OCI-LY7 (cell line): ENCODE measurements around the gene THUMPD2. TPM values are rescaled to one million over a fixed set of nuclear protein-coding genes. Genes with fewer than 3 reads are reported as not detected.

Experiments used
- BruUV-seq: library from RNA; stranded (reverse); fragments of 400-500 nt; replicated peaks from 2 replicates; lab custom pipeline; 2021; lab: Mats Ljungman, UMichigan
- CTCF ChIA-PET: fragments of 300-600 bp; sonication (Branson Sonifier 250); formaldehyde crosslinking; loops from one replicate; lab custom pipeline; 2022; ENCODE audit warnings: antibody characterized with exemption; ENCODE audit not compliant: unreplicated experiment; lab: Charles Lee
- POLR2A ChIA-PET: fragments of 300-600 bp; sonication (Branson Sonifier 250); formaldehyde crosslinking; loops from one replicate; lab custom pipeline; 2022; ENCODE audit warnings: antibody characterized with exemption; lab: Charles Lee
- DNase-seq: peaks from one replicate; pipeline ENCODE4 v3.0.0-alpha.2; 2015; ENCODE audit warnings: low spot score
- H2AFZ ChIP-seq: fragments of 200-600 bp; sonication (generic), shearing (Covaris generic); 2 replicates; pipeline ENCODE4 v1.6.1; 2014; ENCODE audit warnings: mild to moderate bottlenecking, antibody characterized with exemption, low read length, moderate library complexity
- H3K27ac ChIP-seq: fragments of 200-600 bp; sonication (generic); 2 replicates; pipeline ENCODE4 v1.5.1; 2014; ENCODE audit warnings: mixed run types, low read depth, mild to moderate bottlenecking, moderate library complexity, low read length, inconsistent platforms; ENCODE audit not compliant: poor library complexity, severe bottlenecking
- H3K36me3 ChIP-seq: fragments of 200-600 bp; sonication (generic); 2 replicates; pipeline ENCODE4 v1.6.1; 2014; ENCODE audit warnings: mild to moderate bottlenecking, antibody characterized with exemption, low read length, moderate library complexity, mixed read lengths; ENCODE audit not compliant: insufficient read depth
- H3K4me1 ChIP-seq: fragments of 200-600 bp; sonication (generic); 2 replicates; pipeline ENCODE4 v1.5.1; 2014; ENCODE audit warnings: mild to moderate bottlenecking, low read length; ENCODE audit not compliant: insufficient read depth, poor library complexity, severe bottlenecking
- H3K4me2 ChIP-seq: fragments of 200-600 bp; sonication (generic); 2 replicates; pipeline ENCODE4 v1.6.1; 2014; ENCODE audit warnings: mild to moderate bottlenecking, low read length
- H3K4me3 ChIP-seq: fragments of 200-600 bp; sonication (generic); 2 replicates; pipeline ENCODE4 v1.5.1; 2014; ENCODE audit warnings: mild to moderate bottlenecking, low read depth, low read length; ENCODE audit not compliant: poor library complexity, severe bottlenecking
- H3K79me2 ChIP-seq: fragments of 200-600 bp; sonication (generic); 2 replicates; pipeline ENCODE4 v1.6.1; 2016; ENCODE audit warnings: low read depth, mild to moderate bottlenecking, low read length, moderate library complexity, mixed read lengths; ENCODE audit not compliant: insufficient read depth
- H3K9me2 ChIP-seq: fragments of 200-600 bp; sonication (generic); 2 replicates; pipeline ENCODE4 v1.6.1; 2016; ENCODE audit warnings: mild to moderate bottlenecking, low read length, mixed read lengths; ENCODE audit not compliant: insufficient read depth
- H3K9me3 ChIP-seq: fragments of 200-600 bp; sonication (generic); 2 replicates; pipeline ENCODE4 v1.6.1; 2014; ENCODE audit warnings: mild to moderate bottlenecking, mixed run types, low read length, mixed read lengths
- H4K20me1 ChIP-seq: fragments of 200-600 bp; sonication (generic); 2 replicates; pipeline ENCODE4 v1.6.1; 2014; ENCODE audit warnings: mild to moderate bottlenecking, antibody characterized with exemption, low read length, moderate library complexity, mixed read lengths; ENCODE audit not compliant: insufficient read depth
- EZH2phosphoT487 ChIP-seq: fragments of 200-600 bp; sonication (generic); IDR thresholded peaks from 2 replicates; pipeline ENCODE4 v1.6.1; 2018; ENCODE audit warnings: low read depth, borderline replicate concordance, mild to moderate bottlenecking, mixed run types, antibody characterized with exemption, low read length, moderate library complexity, mixed read lengths
- intact Hi-C: fragments of 100-400 bp; cut with micrococcal nuclease; formaldehyde crosslinking; loops from one replicate; pipeline ENCODE4 v1.10.0; 2022; ENCODE audit not compliant: unreplicated experiment
- total RNA-seq, 2 experiments: library from RNA; depleted of rRNA in 1 of 2; stranded (reverse); fragments of >200 nt in 1 of 2; shearing (Covaris generic) in 1 of 2; gene quantifications; 2 replicates each; pipeline ENCODE4 v1.2.3, GENCODE V29; 2014 to 2022
- TF ChIP-seq, protein P1 (sequence below): fragments of 200-600 bp; sonication (generic); conservative IDR thresholded peaks from 2 replicates; pipeline ENCODE4 v1.5.1; 2014; ENCODE audit warnings: mild to moderate bottlenecking, antibody characterized with exemption, low read length, moderate library complexity, mixed read lengths

The THUMPD2 gene
- total RNA-seq, 2 experiments from 2014 or later = 18.3 to 24.6 TPM

GRCh38 chr2:39739386-39739785, 39.7 kb downstream of the THUMPD2 start:
- Histone ChIP-seq H3K27ac (no peak overlapping the region), H3K9me3 (no peaks in the 10 kb centered on the region), H3K9me2 (no peaks in the 10 kb centered on the region), H3K4me2 (no peak overlapping the region), H3K4me3 (no peak overlapping the region), H4K20me1 (no peaks in the 10 kb centered on the region), H2AFZ (no peak overlapping the region), H3K79me2 (no peaks in the 10 kb centered on the region), H3K36me3 (peaks cover 95% of the 10 kb centered on the region), H3K4me1 (no peaks in the 10 kb centered on the region)
- ChIA-PET CTCF (no interaction called here), POLR2A (no interaction called here)
- intact Hi-C loops = loop anchor here (10.0 kb wide), 1 partner anchor 685 kb away; no protein-coding TSS in a partner anchor
- no TSS peak for BruUV-seq
- DNase-seq = no peak
- no peak for TF ChIP-seq EZH2phosphoT487

DNA sequence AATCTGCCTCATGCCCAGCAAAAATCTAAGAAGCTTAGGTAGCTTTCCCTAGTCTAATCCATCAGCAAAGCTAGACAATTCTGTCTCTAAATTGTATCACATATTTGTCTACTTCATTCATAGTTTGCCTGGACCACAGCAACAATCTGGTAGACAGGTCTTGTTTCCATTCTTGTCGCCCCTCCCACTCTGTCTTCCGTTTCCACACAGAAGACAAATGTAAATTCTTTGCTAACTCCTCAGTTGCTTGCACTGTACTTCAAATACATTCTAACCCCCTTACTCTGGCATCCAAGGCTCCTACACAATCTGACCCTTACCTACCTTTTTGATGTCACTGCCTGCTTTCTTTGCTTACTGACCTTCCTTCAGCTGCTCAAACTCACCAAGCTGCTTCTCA, 40.1 kb downstream of the THUMPD2 start:
- intact Hi-C loops = loop anchor here (10.0 kb wide), 1 partner anchor 684 kb away; no protein-coding TSS in a partner anchor
- Histone ChIP-seq H3K4me1 (no peaks in the 10 kb centered on the region), H4K20me1 (no peaks in the 10 kb centered on the region), H3K27ac (no peak overlapping the region), H3K4me2 (no peak overlapping the region), H3K9me3 (no peaks in the 10 kb centered on the region), H2AFZ (no peak overlapping the region), H3K79me2 (no peaks in the 10 kb centered on the region), H3K36me3 (peaks cover 97% of the 10 kb centered on the region), H3K9me2 (no peaks in the 10 kb centered on the region), H3K4me3 (no peak overlapping the region)
- no peak for DNase-seq
- POLR2A ChIA-PET = no interaction called here
- TF ChIP-seq, protein P1, sequence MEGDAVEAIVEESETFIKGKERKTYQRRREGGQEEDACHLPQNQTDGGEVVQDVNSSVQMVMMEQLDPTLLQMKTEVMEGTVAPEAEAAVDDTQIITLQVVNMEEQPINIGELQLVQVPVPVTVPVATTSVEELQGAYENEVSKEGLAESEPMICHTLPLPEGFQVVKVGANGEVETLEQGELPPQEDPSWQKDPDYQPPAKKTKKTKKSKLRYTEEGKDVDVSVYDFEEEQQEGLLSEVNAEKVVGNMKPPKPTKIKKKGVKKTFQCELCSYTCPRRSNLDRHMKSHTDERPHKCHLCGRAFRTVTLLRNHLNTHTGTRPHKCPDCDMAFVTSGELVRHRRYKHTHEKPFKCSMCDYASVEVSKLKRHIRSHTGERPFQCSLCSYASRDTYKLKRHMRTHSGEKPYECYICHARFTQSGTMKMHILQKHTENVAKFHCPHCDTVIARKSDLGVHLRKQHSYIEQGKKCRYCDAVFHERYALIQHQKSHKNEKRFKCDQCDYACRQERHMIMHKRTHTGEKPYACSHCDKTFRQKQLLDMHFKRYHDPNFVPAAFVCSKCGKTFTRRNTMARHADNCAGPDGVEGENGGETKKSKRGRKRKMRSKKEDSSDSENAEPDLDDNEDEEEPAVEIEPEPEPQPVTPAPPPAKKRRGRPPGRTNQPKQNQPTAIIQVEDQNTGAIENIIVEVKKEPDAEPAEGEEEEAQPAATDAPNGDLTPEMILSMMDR = no peak
- no TSS peak for BruUV-seq
- CTCF ChIA-PET = no interaction called here

- H4K20me1 ChIP-seq = no peaks in the 10 kb centered on the region
- no peaks in the 10 kb centered on the region for H3K79me2 ChIP-seq
- peaks cover 97% of the 10 kb centered on the region for H3K36me3 ChIP-seq
- no TSS peak for BruUV-seq
- no peaks in the 10 kb centered on the region for H3K9me3 ChIP-seq
- H3K4me1 ChIP-seq = no peaks in the 10 kb centered on the region
- no peaks in the 10 kb centered on the region for H3K9me2 ChIP-seq
- no peak for DNase-seq
- POLR2A ChIA-PET = interaction anchor here (0.9 kb wide), 1 partner anchor 364 kb away, joined by 3 read pairs; no protein-coding TSS in a partner anchor
- intact Hi-C loops = loop anchor here (10.0 kb wide), 1 partner anchor 683 kb away; no protein-coding TSS in a partner anchor
- TF ChIP-seq, protein P1 = no peak
- no peak for TF ChIP-seq EZH2phosphoT487
- no peak overlapping the region for H3K27ac ChIP-seq
- H2AFZ ChIP-seq = no peak overlapping the region
- no peak overlapping the region for H3K4me3 ChIP-seq
- CTCF ChIA-PET = no interaction called here
- H3K4me2 ChIP-seq = no peak overlapping the region
Measured at GRCh38 chr2:39737661-39738060, 41.4 kb downstream of the THUMPD2 start.
